K562 (cell line): Measurements from ENCODE around the gene SLC19A1.

Source experiments
- CCAR2 ChIP-seq: fragments of 200-400 bp; formaldehyde crosslinking; IDR thresholded peaks from 2 replicates; pipeline ENCODE4 v1.6.1; 2017; ENCODE audit warnings: mild to moderate bottlenecking, low read depth, low read length
- SIN3A ChIP-seq, 2 experiments: fragments of 150-350 bp in 1 of 2; IDR thresholded peaks; 2 replicates each; pipeline ENCODE4 v1.6.1; 2011 to 2016; ENCODE audit warnings: borderline replicate concordance in 2 of 2, low read depth in 2 of 2, low read length in 2 of 2, mild to moderate bottlenecking in 2 of 2, moderate library complexity in 2 of 2; ENCODE audit not compliant: control insufficient read depth in 1 of 2
- TF ChIP-seq, protein P1 (sequence below), 3 experiments: IDR thresholded peaks in 2 of 3; conservative IDR thresholded peaks in 1 of 3; 2 replicates each; pipeline ENCODE4 v1.5.1; 2011 to 2012; ENCODE audit warnings: low read length in 3 of 3, mild to moderate bottlenecking in 3 of 3, control low read depth in 2 of 3, improper control_type of control experiment in 1 of 3, inconsistent platforms in 1 of 3, low read depth in 1 of 3, mixed read lengths in 1 of 3, moderate library complexity in 1 of 3; ENCODE audit not compliant: insufficient read depth in 2 of 3
- TF ChIP-seq, protein P2 (sequence below): sonication (generic); formaldehyde crosslinking; IDR thresholded peaks from 2 replicates; pipeline ENCODE4 v1.5.0; 2020; ENCODE audit warnings: missing genetic modification reagents
- TF ChIP-seq, protein P3 (sequence below): fragments of 450-650 bp; formaldehyde crosslinking; IDR thresholded peaks from 2 replicates; pipeline ENCODE4 v1.4.0; 2020; ENCODE audit warnings: mild to moderate bottlenecking, moderate library complexity

- TF ChIP-seq, protein P1, sequence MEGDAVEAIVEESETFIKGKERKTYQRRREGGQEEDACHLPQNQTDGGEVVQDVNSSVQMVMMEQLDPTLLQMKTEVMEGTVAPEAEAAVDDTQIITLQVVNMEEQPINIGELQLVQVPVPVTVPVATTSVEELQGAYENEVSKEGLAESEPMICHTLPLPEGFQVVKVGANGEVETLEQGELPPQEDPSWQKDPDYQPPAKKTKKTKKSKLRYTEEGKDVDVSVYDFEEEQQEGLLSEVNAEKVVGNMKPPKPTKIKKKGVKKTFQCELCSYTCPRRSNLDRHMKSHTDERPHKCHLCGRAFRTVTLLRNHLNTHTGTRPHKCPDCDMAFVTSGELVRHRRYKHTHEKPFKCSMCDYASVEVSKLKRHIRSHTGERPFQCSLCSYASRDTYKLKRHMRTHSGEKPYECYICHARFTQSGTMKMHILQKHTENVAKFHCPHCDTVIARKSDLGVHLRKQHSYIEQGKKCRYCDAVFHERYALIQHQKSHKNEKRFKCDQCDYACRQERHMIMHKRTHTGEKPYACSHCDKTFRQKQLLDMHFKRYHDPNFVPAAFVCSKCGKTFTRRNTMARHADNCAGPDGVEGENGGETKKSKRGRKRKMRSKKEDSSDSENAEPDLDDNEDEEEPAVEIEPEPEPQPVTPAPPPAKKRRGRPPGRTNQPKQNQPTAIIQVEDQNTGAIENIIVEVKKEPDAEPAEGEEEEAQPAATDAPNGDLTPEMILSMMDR (IDR thresholded peaks at IDR 0.05 in 2 of 3, conservative IDR thresholded peaks at IDR 0.05 in 1 of 3; ENCODE audit: insufficient read depth in 2 of 3, low read depth in 1 of 3, low read length in 3 of 3) = no peak
- TF ChIP-seq, protein P2, sequence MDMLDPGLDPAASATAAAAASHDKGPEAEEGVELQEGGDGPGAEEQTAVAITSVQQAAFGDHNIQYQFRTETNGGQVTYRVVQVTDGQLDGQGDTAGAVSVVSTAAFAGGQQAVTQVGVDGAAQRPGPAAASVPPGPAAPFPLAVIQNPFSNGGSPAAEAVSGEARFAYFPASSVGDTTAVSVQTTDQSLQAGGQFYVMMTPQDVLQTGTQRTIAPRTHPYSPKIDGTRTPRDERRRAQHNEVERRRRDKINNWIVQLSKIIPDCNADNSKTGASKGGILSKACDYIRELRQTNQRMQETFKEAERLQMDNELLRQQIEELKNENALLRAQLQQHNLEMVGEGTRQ (CRISPR knock-in tag) = no peak
- TF ChIP-seq, protein P3, sequence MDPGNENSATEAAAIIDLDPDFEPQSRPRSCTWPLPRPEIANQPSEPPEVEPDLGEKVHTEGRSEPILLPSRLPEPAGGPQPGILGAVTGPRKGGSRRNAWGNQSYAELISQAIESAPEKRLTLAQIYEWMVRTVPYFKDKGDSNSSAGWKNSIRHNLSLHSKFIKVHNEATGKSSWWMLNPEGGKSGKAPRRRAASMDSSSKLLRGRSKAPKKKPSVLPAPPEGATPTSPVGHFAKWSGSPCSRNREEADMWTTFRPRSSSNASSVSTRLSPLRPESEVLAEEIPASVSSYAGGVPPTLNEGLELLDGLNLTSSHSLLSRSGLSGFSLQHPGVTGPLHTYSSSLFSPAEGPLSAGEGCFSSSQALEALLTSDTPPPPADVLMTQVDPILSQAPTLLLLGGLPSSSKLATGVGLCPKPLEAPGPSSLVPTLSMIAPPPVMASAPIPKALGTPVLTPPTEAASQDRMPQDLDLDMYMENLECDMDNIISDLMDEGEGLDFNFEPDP (CRISPR knock-in tag) = no peak
- TF ChIP-seq SIN3A (IDR thresholded peaks at IDR 0.05; ENCODE audit: borderline replicate concordance in 2 of 2, control insufficient read depth in 1 of 2, low read depth in 2 of 2, low read length in 2 of 2) = no peak
- no peak for TF ChIP-seq CCAR2
Measured at GRCh38 chr21:45568383-45568782, 26.1 kb upstream of the SLC19A1 start.
